Endothelial cell of umbilical vein (primary cell): ENCODE results near the gene UPK3A.

ENCODE experiments used
- CTCF ChIP-seq, 2 donors: IDR thresholded peaks; 1 replicate in 1 of 2; 2 replicates in 1 of 2; pipeline ENCODE4 v1.5.1; 2011; ENCODE audit warnings: low read length in 2 of 2, mild to moderate bottlenecking in 2 of 2, moderate library complexity in 2 of 2, control low read depth in 1 of 2, inconsistent platforms in 1 of 2, low read depth in 1 of 2; ENCODE audit not compliant: insufficient read depth in 1 of 2; ENCODE audit errors: extremely low read depth in 1 of 2
- JUN ChIP-seq: IDR thresholded peaks from 2 replicates; pipeline ENCODE4 v1.6.1; 2011; ENCODE audit warnings: borderline replicate concordance, low read depth; ENCODE audit not compliant: insufficient read length, insufficient read depth

- peak; percentile 29 for TF ChIP-seq JUN
- TF ChIP-seq CTCF (IDR thresholded peaks at IDR 0.05; ENCODE audit: extremely low read depth in 1 of 2, insufficient read depth in 1 of 2, low read depth in 1 of 2, low read length in 2 of 2) = no peak
These were observed 52.3 kb downstream of the UPK3A start for GRCh38 chr22:45336971-45337431.
